Body of pancreas (tissue), 4 donors: Measurements from ENCODE around the gene TWIST1.

Experiments
- POLR2A ChIP-seq, 3 donors: fragments of 450-650 bp; IDR thresholded peaks; one replicate each; pipeline ENCODE4 v1.6.1; 2016; ENCODE audit warnings: antibody characterized with exemption in 3 of 3, mild to moderate bottlenecking in 2 of 3
- TF ChIP-seq, protein P1 (sequence below), 7 experiments: fragments of 450-650 bp in 4 of 7; fragments of 200-600 bp in 3 of 7; sonication (generic) in 3 of 7; IDR thresholded peaks; one replicate each; pipeline ENCODE4 v1.5.1; 2016 to 2019; ENCODE audit warnings: antibody characterized with exemption in 7 of 7

- TF ChIP-seq POLR2A (IDR thresholded peaks at IDR 0.05), result no peak
- TF ChIP-seq, protein P1, sequence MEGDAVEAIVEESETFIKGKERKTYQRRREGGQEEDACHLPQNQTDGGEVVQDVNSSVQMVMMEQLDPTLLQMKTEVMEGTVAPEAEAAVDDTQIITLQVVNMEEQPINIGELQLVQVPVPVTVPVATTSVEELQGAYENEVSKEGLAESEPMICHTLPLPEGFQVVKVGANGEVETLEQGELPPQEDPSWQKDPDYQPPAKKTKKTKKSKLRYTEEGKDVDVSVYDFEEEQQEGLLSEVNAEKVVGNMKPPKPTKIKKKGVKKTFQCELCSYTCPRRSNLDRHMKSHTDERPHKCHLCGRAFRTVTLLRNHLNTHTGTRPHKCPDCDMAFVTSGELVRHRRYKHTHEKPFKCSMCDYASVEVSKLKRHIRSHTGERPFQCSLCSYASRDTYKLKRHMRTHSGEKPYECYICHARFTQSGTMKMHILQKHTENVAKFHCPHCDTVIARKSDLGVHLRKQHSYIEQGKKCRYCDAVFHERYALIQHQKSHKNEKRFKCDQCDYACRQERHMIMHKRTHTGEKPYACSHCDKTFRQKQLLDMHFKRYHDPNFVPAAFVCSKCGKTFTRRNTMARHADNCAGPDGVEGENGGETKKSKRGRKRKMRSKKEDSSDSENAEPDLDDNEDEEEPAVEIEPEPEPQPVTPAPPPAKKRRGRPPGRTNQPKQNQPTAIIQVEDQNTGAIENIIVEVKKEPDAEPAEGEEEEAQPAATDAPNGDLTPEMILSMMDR (IDR thresholded peaks at IDR 0.05), result no peak
These were observed 2.9 kb downstream of the TWIST1 start for GRCh38 chr7:19114551-19114855.
